ENCODE measurements around the gene SEPTIN3.

The SEPTIN3 gene

DNA sequence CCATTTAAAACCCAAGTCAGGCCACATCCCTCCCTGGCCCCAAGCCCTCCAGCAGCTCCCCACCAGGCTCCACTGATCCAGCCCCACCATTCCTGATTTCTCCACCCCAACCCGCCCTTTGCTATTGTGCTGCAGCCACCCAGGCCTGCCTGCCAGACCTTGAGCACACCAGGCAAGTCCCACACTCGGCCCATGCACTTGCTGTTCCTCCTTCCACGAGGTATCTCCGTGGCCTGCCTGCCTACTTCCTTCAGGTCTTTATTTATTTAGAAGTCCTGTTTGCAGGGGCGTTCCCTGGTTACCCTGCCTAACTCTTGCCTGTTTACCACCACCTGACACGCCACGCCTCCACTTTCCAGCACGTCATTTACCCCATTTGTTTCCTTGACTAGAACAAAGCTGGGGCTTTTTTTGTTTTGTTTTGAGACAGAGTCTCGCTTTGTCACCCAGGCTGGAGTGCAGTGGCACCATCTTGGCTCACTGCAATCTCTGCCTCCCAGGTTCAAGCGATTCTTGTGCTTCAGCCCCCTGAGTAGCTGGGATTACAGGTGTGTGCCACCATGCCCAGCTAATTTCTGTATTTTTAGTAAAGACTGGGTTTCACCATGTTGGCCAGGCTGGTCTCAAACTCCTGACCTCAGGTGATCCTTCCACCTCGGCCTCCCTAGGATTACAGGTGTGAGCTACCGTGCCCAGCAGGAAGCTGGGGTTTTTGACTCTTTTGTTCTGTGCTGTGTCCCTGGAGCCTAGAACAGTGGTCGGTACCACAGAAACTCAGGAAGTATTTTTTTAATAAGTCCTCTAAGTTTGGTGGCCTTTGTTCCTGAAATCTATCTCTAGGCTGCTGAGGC lies 29.0 kb upstream of the SEPTIN3 start:
- peaks cover 13% of the 10 kb centered on the region for H3K36me3 ChIP-seq (ENCODE audit: control insufficient read depth, insufficient read depth, low read length)
- H3K23ac ChIP-seq (ENCODE audit: low read length) = no peak overlapping the region
- no peak overlapping the region for H2AK5ac ChIP-seq (ENCODE audit: low read length)
- no CpG with 5 or more reads among the region's 13 CpGs for WGBS (ENCODE audit: extremely low coverage, insufficient coverage, low lambda C conversion rate)
- H3K79me1 ChIP-seq (ENCODE audit: low read length) = peaks cover 11% of the 10 kb centered on the region
- no peak overlapping the region for H4K8ac ChIP-seq (ENCODE audit: low read depth, low read length)
- H3K4ac ChIP-seq (ENCODE audit: low read depth, low read length) = no peak overlapping the region
- H2BK120ac ChIP-seq (ENCODE audit: low read depth, low read length) = no peak overlapping the region
- no peak overlapping the region for H2BK15ac ChIP-seq (replicated peaks; ENCODE audit: low read depth)
- H4K5ac ChIP-seq (ENCODE audit: low read length) = no peak overlapping the region
- no peak overlapping the region for H3K4me2 ChIP-seq (ENCODE audit: low read length)
- no peak overlapping the region for H2BK5ac ChIP-seq (ENCODE audit: low read length)
- peaks cover 3% of the 10 kb centered on the region for H3K79me2 ChIP-seq (ENCODE audit: control insufficient read depth, insufficient read depth, low read length)
- H3K18ac ChIP-seq (ENCODE audit: low read length) = no peak overlapping the region
- no peaks in the 10 kb centered on the region for H3K27me3 ChIP-seq (ENCODE audit: insufficient read depth, low read length, poor library complexity)
- no peak overlapping the region for H3K56ac ChIP-seq (ENCODE audit: low read length)
- H3K4me1 ChIP-seq (ENCODE audit: control insufficient read depth, low read depth, low read length) = no peaks in the 10 kb centered on the region
- no peak overlapping the region for H3K27ac ChIP-seq (ENCODE audit: low read depth, low read length)
- no peak overlapping the region for H3K9ac ChIP-seq (ENCODE audit: low read length)
- no peak overlapping the region for H3K4me3 ChIP-seq (ENCODE audit: low read length)
- no peak for DNase-seq

DNA sequence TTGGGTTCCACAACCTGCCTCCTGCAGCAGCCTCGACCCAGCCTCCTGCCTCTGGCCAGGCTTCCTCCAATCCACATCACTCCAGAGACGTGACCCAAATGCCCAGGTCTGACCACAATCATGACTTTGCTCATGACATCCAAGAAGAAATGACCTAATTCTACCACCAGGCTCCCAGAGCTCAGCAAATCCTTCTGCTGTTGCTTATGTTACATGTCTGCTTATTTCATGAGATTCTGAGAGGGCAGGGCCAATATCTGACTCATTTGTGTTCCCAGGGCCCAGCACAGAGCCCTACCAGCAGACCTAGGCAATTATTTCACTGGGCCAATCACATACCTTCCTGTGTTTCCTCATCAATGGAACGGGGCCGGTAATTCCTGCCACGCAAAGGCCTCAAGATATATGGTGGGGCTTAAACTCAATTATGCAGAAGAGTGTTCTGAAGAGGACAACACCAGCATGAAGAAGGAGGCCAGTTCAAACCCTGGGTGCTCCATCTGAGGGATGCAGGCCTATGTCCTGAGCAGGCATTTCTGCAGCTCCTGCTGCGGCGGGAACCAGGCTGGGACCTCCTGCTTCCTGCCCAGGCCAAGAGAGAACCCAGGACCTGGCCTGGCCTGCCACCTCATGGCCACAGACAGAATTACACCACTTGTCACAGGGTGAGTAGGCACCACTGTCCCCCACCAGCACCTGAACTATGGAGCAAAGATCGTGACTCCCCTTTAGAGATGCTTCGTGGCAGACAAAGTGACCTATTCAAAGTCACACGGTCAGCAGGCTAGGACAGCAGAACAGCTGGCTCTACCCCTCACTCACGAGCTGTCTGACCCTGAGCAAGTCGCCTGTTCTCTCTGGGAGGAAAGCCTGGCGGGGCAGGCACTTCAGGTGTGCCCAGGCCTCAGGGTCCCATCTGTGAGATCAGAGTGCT lies 28.1 kb upstream of the SEPTIN3 start:
- Histone ChIP-seq H3K4me1 (ENCODE audit: control insufficient read depth, low read depth, low read length) (no peaks in the 10 kb centered on the region), H3K36me3 (ENCODE audit: control insufficient read depth, insufficient read depth, low read length) (peaks cover 13% of the 10 kb centered on the region), H3K4me2 (ENCODE audit: low read length) (no peak overlapping the region), H3K79me1 (ENCODE audit: low read length) (peaks cover 11% of the 10 kb centered on the region), H3K18ac (ENCODE audit: low read length) (no peak overlapping the region), H3K4me3 (ENCODE audit: low read length) (no peak overlapping the region), H2AK5ac (ENCODE audit: low read length) (no peak overlapping the region), H3K27ac (ENCODE audit: low read depth, low read length) (no peak overlapping the region), H3K79me2 (ENCODE audit: control insufficient read depth, insufficient read depth, low read length) (peaks cover 8% of the 10 kb centered on the region), H2BK120ac (ENCODE audit: low read depth, low read length) (no peak overlapping the region), H2BK5ac (ENCODE audit: low read length) (no peak overlapping the region), H2BK15ac (replicated peaks; ENCODE audit: low read depth) (no peak overlapping the region), H3K56ac (ENCODE audit: low read length) (peak overlapping the region; percentile 11), H4K5ac (ENCODE audit: low read length) (no peak overlapping the region), H3K9ac (ENCODE audit: low read length) (peak overlapping the region; percentile 36), H3K27me3 (ENCODE audit: insufficient read depth, low read length, poor library complexity) (no peaks in the 10 kb centered on the region), H3K23ac (ENCODE audit: low read length) (no peak overlapping the region), H4K8ac (ENCODE audit: low read depth, low read length) (no peak overlapping the region), H3K4ac (ENCODE audit: low read depth, low read length) (no peak overlapping the region)
- no CpG with 5 or more reads among the region's 13 CpGs for WGBS (ENCODE audit: extremely low coverage, insufficient coverage, low lambda C conversion rate)
- DNase-seq = peak; percentile 87

DNA sequence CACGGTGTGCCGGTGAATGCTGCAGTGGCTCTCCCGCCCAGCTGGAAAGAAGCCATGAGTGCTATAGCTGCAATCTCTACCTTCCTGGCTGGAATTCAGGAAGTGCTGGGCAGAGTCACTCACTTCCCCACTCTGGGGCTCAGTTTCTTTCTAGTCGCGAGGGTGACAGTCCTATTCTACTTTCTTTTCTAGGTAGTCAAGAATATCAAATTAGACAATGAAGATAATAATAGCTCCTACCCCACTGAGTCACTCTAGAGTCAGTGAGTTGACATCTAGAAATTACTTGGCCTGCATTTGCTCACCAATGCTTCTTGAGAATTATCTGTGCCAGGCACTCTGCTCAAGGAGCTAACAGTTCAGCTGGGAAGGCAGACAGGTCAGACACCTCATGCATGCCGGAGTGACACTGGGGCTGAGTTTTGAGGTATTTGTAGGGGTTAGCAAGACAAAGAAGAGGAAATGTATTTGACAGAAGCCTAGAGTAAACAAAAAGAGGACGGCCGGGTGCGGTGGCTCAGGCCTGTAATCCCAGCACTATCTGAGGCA lies 25.5 kb upstream of the SEPTIN3 start:
- Histone ChIP-seq H2BK15ac (replicated peaks; ENCODE audit: low read depth) (no peak overlapping the region), H4K8ac (ENCODE audit: low read depth, low read length) (no peak overlapping the region), H2BK120ac (ENCODE audit: low read depth, low read length) (no peak overlapping the region), H3K4me3 (ENCODE audit: low read length) (no peak overlapping the region), H3K27me3 (ENCODE audit: insufficient read depth, low read length, poor library complexity) (no peaks in the 10 kb centered on the region), H3K27ac (ENCODE audit: low read depth, low read length) (no peak overlapping the region), H2BK5ac (ENCODE audit: low read length) (no peak overlapping the region), H3K79me1 (ENCODE audit: low read length) (peaks cover 11% of the 10 kb centered on the region), H3K4me2 (ENCODE audit: low read length) (no peak overlapping the region), H3K23ac (ENCODE audit: low read length) (no peak overlapping the region), H3K18ac (ENCODE audit: low read length) (no peak overlapping the region), H3K4me1 (ENCODE audit: control insufficient read depth, low read depth, low read length) (no peaks in the 10 kb centered on the region), H3K4ac (ENCODE audit: low read depth, low read length) (no peak overlapping the region), H3K79me2 (ENCODE audit: control insufficient read depth, insufficient read depth, low read length) (peaks cover 8% of the 10 kb centered on the region), H3K36me3 (ENCODE audit: control insufficient read depth, insufficient read depth, low read length) (peaks cover 9% of the 10 kb centered on the region), H3K56ac (ENCODE audit: low read length) (no peak overlapping the region), H3K9ac (ENCODE audit: low read length) (no peak overlapping the region), H4K5ac (ENCODE audit: low read length) (no peak overlapping the region), H2AK5ac (ENCODE audit: low read length) (no peak overlapping the region)
- DNase-seq = no peak
- WGBS (ENCODE audit: extremely low coverage, insufficient coverage, low lambda C conversion rate) = no CpG with 5 or more reads among the region's 9 CpGs

DNA sequence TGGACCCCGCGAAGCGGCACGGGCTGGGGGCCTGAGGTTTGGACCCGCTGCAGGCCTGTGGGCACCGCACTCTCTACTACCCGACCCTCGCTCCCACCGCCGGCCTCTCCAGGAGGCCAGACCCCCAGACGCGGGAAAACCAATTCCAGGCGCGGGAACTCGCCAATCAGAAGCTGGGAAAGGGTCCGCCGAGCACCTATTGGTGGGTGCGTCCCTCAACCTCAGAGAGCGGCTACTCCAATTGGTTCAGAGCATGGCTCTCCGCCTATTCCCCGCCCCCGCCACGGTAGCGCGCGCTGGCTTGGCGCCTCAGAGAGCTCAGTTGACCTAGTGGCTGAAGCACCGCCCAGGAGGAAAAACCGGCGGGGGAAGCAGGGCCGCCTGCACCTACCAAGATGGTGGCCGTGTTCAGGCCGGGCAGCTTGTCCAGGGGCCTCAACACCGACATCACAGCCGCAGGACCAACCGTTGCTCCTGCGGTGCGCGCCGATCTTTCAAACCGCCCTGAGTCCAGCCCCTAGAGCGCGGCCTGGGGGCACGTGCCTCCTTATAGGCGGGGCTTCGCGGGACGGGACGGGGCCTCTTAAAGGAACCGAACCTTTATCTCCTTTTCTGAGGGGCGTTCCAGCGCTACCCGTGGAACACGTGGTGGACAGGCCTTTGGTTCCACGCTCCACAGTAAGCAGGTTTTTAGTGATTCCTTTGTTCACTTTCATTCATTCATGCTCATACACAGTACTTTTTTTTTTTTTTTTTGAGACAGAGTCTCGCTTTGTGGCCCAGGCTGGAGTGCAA lies 22.4 kb upstream of the SEPTIN3 start, which contains the start of gene CENPM:
CENPM (minus strand) TSS at position 524 of the 795 bp plus-strand sequence; CDS start at position 448, 76 bp downstream.
- peak within 1 kb of the TSS; percentile 91 for H3K56ac ChIP-seq (ENCODE audit: low read length)
- peak within 1 kb of the TSS; percentile 75 for H3K27ac ChIP-seq (ENCODE audit: low read depth, low read length)
- H3K9ac ChIP-seq (ENCODE audit: low read length) = peak within 1 kb of the TSS; percentile 84
- H3K23ac ChIP-seq (ENCODE audit: low read length) = no peak within 1 kb of the TSS
- H2BK15ac ChIP-seq (replicated peaks; ENCODE audit: low read depth) = no peak within 1 kb of the TSS
- no peaks in the 10 kb centered on the region for H3K27me3 ChIP-seq (ENCODE audit: insufficient read depth, low read length, poor library complexity)
- H3K79me2 ChIP-seq (ENCODE audit: control insufficient read depth, insufficient read depth, low read length) = peaks cover 8% of the 10 kb centered on the region
- H3K4me1 ChIP-seq (ENCODE audit: control insufficient read depth, low read depth, low read length) = peaks cover 5% of the 10 kb centered on the region
- peaks cover 3% of the 10 kb centered on the region for H3K36me3 ChIP-seq (ENCODE audit: control insufficient read depth, insufficient read depth, low read length)
- no CpG with 5 or more reads among the region's 56 CpGs for WGBS (ENCODE audit: extremely low coverage, insufficient coverage, low lambda C conversion rate)
- no peak within 1 kb of the TSS for H4K8ac ChIP-seq (ENCODE audit: low read depth, low read length)
- H3K18ac ChIP-seq (ENCODE audit: low read length) = peak within 1 kb of the TSS; percentile 15
- no peak within 1 kb of the TSS for H2BK120ac ChIP-seq (ENCODE audit: low read depth, low read length)
- H3K4ac ChIP-seq (ENCODE audit: low read depth, low read length) = peak within 1 kb of the TSS; percentile 70
- H2BK5ac ChIP-seq (ENCODE audit: low read length) = no peak within 1 kb of the TSS
- peak; percentile 99 for DNase-seq
- H3K4me3 ChIP-seq (ENCODE audit: low read length) = peak within 1 kb of the TSS; percentile 67
- H2AK5ac ChIP-seq (ENCODE audit: low read length) = no peak within 1 kb of the TSS
- peaks cover 2% of the 10 kb centered on the region for H3K79me1 ChIP-seq (ENCODE audit: low read length)
- H4K5ac ChIP-seq (ENCODE audit: low read length) = no peak within 1 kb of the TSS
- H3K4me2 ChIP-seq (ENCODE audit: low read length) = peak within 1 kb of the TSS; percentile 55

DNA sequence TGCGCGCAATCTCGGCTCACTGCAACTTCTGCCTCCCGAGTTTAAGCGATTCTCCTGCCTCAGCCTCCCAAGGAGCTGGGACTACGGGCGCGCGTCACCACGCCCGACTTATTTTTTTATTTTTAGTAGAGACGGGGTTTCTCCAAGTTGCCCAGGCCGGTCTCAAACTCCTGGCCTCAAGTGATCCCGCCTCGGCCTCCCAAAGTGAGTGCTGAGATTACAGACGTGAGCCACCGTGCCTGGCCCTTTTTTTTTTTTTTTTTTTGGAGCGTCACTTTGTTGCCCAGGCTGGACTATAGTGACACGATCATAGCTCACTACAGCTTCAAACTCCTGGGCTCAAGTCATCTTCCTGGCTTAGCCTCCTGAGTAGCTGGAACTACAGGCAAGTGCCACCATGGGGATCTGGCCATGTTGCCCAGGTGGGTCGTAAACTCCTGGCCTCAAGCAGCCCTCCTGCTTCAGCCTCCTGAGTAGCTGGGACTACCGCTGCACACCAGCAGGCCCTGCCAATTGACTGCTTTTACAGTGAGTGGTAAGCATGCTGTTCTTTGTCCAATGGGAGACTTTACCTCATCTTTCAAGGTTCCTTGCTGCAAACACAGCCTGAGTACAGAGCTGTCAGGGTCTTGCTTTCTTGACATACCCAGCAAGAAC lies 21.7 kb upstream of the SEPTIN3 start:
- Histone ChIP-seq H3K4me2 (ENCODE audit: low read length) (no peak overlapping the region), H3K4me3 (ENCODE audit: low read length) (no peak overlapping the region), H2BK120ac (ENCODE audit: low read depth, low read length) (no peak overlapping the region), H4K5ac (ENCODE audit: low read length) (no peak overlapping the region), H3K36me3 (ENCODE audit: control insufficient read depth, insufficient read depth, low read length) (peaks cover 3% of the 10 kb centered on the region), H3K4ac (ENCODE audit: low read depth, low read length) (peak overlapping the region; percentile 70), H3K4me1 (ENCODE audit: control insufficient read depth, low read depth, low read length) (peaks cover 5% of the 10 kb centered on the region), H3K27ac (ENCODE audit: low read depth, low read length) (no peak overlapping the region), H3K56ac (ENCODE audit: low read length) (peak overlapping the region; percentile 81), H3K79me2 (ENCODE audit: control insufficient read depth, insufficient read depth, low read length) (peaks cover 8% of the 10 kb centered on the region), H2BK15ac (replicated peaks; ENCODE audit: low read depth) (no peak overlapping the region), H3K79me1 (ENCODE audit: low read length) (peaks cover 2% of the 10 kb centered on the region), H2BK5ac (ENCODE audit: low read length) (no peak overlapping the region), H3K23ac (ENCODE audit: low read length) (no peak overlapping the region), H2AK5ac (ENCODE audit: low read length) (no peak overlapping the region), H3K9ac (ENCODE audit: low read length) (peak overlapping the region; percentile 62), H3K18ac (ENCODE audit: low read length) (no peak overlapping the region), H4K8ac (ENCODE audit: low read depth, low read length) (no peak overlapping the region), H3K27me3 (ENCODE audit: insufficient read depth, low read length, poor library complexity) (no peaks in the 10 kb centered on the region)
- DNase-seq = no peak
- WGBS (ENCODE audit: extremely low coverage, insufficient coverage, low lambda C conversion rate) = no CpG with 5 or more reads among the region's 21 CpGs
